ENCODE data around the gene VPS37D.

VPS37D gene

GRCh38 chr7:73721377-73721817, 53.8 kb downstream of the VPS37D start:
- ChIA-PET CTCF (interaction anchor here (0.7 to 2.6 kb wide), 2 partner anchors 13 to 20 kb away, joined by 4 to 13 read pairs; no protein-coding TSS in a partner anchor), POLR2A (no interaction called here)
- no peak for TF ChIP-seq ARNT (IDR thresholded peaks at IDR 0.05)
- no peak for TF ChIP-seq HDGF (IDR thresholded peaks at IDR 0.05; ENCODE audit: borderline replicate concordance)
- no peak for TF ChIP-seq BHLHE40 (IDR thresholded peaks at IDR 0.05; ENCODE audit: borderline replicate concordance)
- TF ChIP-seq LEF1 (IDR thresholded peaks at IDR 0.05; ENCODE audit: borderline replicate concordance), result no peak
- no peak for TF ChIP-seq NFRKB (IDR thresholded peaks at IDR 0.05)
- TF ChIP-seq FOXK2 (IDR thresholded peaks at IDR 0.05), result no peak
- no peak for TF ChIP-seq ZNF384 (IDR thresholded peaks at IDR 0.05)
- TF ChIP-seq FOXA1 (IDR thresholded peaks at IDR 0.05), result no peak
- DNase-seq (ENCODE audit: extremely low spot score), result no peak
